A673 (cell line): ENCODE results near the gene SETD3. TPM values are rescaled to one million over a fixed set of nuclear protein-coding genes. Genes with fewer than 3 reads are reported as not detected.

ENCODE experiments used
- BruUV-seq: library from RNA; stranded (reverse); fragments of 400-500 nt; replicated peaks from 2 replicates; lab custom pipeline; 2021; lab: Mats Ljungman, UMichigan
- CTCF ChIA-PET: fragments of 300-600 bp; sonication (Branson Sonifier 250); formaldehyde crosslinking; loops from one replicate; lab custom pipeline; 2022; ENCODE audit warnings: antibody characterized with exemption; lab: Charles Lee
- POLR2A ChIA-PET: fragments of 300-600 bp; sonication (Branson Sonifier 250); formaldehyde crosslinking; loops from one replicate; lab custom pipeline; 2022; ENCODE audit warnings: antibody characterized with exemption; ENCODE audit not compliant: low non-redundant PET; lab: Charles Lee
- DNase-seq: peaks from one replicate; pipeline ENCODE4 v3.0.0-alpha.2; 2015; ENCODE audit warnings: low spot score
- H3K27ac ChIP-seq: fragments of 200-600 bp; sonication (generic); 2 replicates; pipeline ENCODE4 v1.5.1; 2016; ENCODE audit warnings: mixed run types, low read depth, mild to moderate bottlenecking, mixed read lengths, antibody characterized with exemption, low read length; ENCODE audit not compliant: poor library complexity, severe bottlenecking
- H3K27me3 ChIP-seq: fragments of 200-600 bp; sonication (generic); replicated peaks from 2 replicates; pipeline ENCODE4 v1.6.1; 2017; ENCODE audit warnings: mixed run types, low read depth, mild to moderate bottlenecking, mixed read lengths, antibody characterized with exemption, low read length; ENCODE audit not compliant: insufficient read depth, poor library complexity
- H3K36me3 ChIP-seq: fragments of 200-600 bp; sonication (generic); 2 replicates; pipeline ENCODE4 v1.6.1; 2016; ENCODE audit warnings: mixed run types, mild to moderate bottlenecking, mixed read lengths, antibody characterized with exemption, low read length; ENCODE audit not compliant: insufficient read depth, poor library complexity, severe bottlenecking
- H3K4me1 ChIP-seq: fragments of 200-600 bp; sonication (generic); 2 replicates; pipeline ENCODE4 v1.6.1; 2017; ENCODE audit warnings: mixed run types, mild to moderate bottlenecking, mixed read lengths, antibody characterized with exemption, low read length; ENCODE audit not compliant: insufficient read depth, poor library complexity, severe bottlenecking
- H3K4me3 ChIP-seq: fragments of 200-600 bp; sonication (generic); 2 replicates; pipeline ENCODE4 v1.5.1; 2016; ENCODE audit warnings: low read depth, mixed run types, mild to moderate bottlenecking, mixed read lengths, low read length; ENCODE audit not compliant: poor library complexity, severe bottlenecking
- H3K9me3 ChIP-seq: fragments of 200-600 bp; sonication (generic); 2 replicates; pipeline ENCODE4 v1.6.1; 2016; ENCODE audit warnings: mixed run types, low read depth, mild to moderate bottlenecking, mixed read lengths, antibody characterized with exemption, low read length; ENCODE audit not compliant: poor library complexity, severe bottlenecking
- EZH2 ChIP-seq: fragments of 200-600 bp; sonication (generic); IDR thresholded peaks from 2 replicates; pipeline ENCODE4 v1.6.1; 2017; ENCODE audit warnings: borderline replicate concordance, low read depth, mild to moderate bottlenecking, mixed read lengths, antibody characterized with exemption, low read length; ENCODE audit not compliant: poor library complexity, severe bottlenecking
- intact Hi-C: fragments of 100-400 bp; cut with micrococcal nuclease; formaldehyde crosslinking; loops from one replicate; pipeline ENCODE4 v1.10.0; 2022; ENCODE audit not compliant: unreplicated experiment
- total RNA-seq: library from RNA; stranded (reverse); gene quantifications from 2 replicates; pipeline ENCODE4 v1.2.3, GENCODE V29; 2021
- TF ChIP-seq, protein P1 (sequence below): fragments of 300-800, 200-600 bp; sonication (generic); conservative IDR thresholded peaks from 2 replicates; pipeline ENCODE4 v1.5.1; 2017; ENCODE audit warnings: low read depth, mild to moderate bottlenecking, antibody characterized with exemption, low read length, moderate library complexity, mixed read lengths

SETD3 gene
- total RNA-seq, 1 experiment from 2014 or later, result 46.4 TPM

DNA sequence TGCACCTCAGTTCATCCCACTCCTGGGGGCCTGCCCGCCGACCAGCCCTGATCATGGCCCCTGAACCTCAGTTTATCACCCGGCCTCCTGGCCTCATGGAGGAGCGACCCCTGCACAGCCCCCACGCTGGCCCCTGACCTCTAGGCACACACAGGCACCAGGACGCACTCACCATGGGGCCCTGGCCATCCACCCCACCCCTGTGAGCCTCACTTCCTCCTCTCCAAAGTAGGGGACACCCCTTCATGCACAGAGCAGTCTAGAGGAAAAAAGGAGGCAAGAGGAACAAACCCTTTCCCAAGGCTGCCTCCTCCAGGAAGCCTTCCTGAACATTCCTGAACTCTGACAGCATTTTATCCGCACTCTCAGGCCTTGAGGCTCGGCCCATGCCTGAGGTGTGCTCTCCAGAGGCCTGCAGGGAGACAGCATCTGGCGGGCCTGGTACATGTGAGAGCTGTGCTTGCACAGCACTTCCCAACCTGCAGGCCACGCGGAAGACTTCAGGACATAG is 40.0 kb upstream of the SETD3 start:
- no peak overlapping the region for H3K27ac ChIP-seq

DNA sequence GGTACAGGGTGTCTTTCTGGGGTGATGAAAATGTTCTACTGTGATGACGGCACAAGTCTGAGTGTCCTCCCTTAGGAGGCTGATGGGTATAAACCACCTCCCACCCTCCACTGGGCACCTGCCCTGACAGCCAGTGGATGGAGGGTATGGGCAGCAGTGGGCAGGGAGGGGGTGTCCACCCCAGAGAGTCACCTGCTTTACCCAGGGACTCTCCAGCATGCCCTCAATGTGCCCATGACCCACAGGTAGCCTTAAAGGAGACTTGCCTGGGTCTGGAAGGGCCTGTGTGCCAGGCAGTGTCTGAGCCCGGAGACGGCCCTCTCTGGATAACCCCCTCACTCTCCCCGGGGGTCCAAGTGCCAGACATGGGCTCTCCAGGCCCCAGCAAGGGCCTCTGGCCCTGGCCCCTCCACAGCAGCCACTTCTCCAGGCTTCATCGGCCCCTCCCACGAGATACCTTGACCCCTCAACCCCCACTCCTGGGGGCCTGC is 39.3 kb upstream of the SETD3 start:
- no peak for DNase-seq
- TF ChIP-seq, protein P1, sequence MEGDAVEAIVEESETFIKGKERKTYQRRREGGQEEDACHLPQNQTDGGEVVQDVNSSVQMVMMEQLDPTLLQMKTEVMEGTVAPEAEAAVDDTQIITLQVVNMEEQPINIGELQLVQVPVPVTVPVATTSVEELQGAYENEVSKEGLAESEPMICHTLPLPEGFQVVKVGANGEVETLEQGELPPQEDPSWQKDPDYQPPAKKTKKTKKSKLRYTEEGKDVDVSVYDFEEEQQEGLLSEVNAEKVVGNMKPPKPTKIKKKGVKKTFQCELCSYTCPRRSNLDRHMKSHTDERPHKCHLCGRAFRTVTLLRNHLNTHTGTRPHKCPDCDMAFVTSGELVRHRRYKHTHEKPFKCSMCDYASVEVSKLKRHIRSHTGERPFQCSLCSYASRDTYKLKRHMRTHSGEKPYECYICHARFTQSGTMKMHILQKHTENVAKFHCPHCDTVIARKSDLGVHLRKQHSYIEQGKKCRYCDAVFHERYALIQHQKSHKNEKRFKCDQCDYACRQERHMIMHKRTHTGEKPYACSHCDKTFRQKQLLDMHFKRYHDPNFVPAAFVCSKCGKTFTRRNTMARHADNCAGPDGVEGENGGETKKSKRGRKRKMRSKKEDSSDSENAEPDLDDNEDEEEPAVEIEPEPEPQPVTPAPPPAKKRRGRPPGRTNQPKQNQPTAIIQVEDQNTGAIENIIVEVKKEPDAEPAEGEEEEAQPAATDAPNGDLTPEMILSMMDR, result no peak
- no peak for TF ChIP-seq EZH2
- Histone ChIP-seq H3K4me1 (peaks cover 9% of the 10 kb centered on the region), H3K9me3 (no peaks in the 10 kb centered on the region), H3K4me3 (no peak overlapping the region), H3K36me3 (no peaks in the 10 kb centered on the region), H3K27ac (no peak overlapping the region), H3K27me3 (no peaks in the 10 kb centered on the region)
- no TSS peak for BruUV-seq
- CTCF ChIA-PET, result no interaction called here
- POLR2A ChIA-PET, result no interaction called here
- intact Hi-C loops, result loop anchor here (2.0 to 5.0 kb wide), 2 partner anchors 367 to 427 kb away; no protein-coding TSS in a partner anchor

More for the DNA sequence above, 40.0 kb upstream of the SETD3 start:
- ChIA-PET POLR2A (no interaction called here), CTCF (no interaction called here)
- Histone ChIP-seq H3K4me3 (no peak overlapping the region), H3K27me3 (no peaks in the 10 kb centered on the region), H3K4me1 (peaks cover 11% of the 10 kb centered on the region), H3K36me3 (no peaks in the 10 kb centered on the region), H3K9me3 (no peaks in the 10 kb centered on the region)
- no peak for DNase-seq
- TF ChIP-seq EZH2, result no peak
- TF ChIP-seq, protein P1, result no peak
- BruUV-seq, result no TSS peak
- intact Hi-C loops, result no loop called here

DNA sequence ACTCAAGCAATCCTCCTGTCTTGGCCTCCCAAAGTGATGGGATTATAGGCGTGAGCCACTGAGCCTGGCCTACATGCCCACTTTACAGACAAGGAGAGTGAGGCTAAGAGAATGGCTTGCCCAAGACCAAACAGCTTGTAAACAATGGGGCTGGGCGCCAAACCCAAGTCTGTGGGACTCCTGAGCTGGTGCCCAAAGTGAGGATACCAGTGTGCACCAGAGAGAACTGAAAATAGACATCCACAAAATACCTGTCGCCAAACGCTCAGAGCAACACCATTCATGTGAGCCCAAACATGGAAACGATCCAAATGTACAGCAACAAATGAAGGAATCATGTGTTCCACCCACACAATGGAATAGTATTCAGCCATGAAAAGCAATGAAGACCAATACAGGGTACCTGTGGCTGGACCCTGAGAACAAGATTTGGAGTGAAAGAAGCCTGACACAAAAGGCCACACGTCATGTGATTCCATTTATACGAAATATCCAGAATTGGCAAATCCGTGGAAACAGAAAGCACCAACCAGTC is 38.8 kb upstream of the SETD3 start:
- H3K36me3 ChIP-seq, result no peaks in the 10 kb centered on the region
- POLR2A ChIA-PET, result no interaction called here
- TF ChIP-seq, protein P1, result no peak
- no peak for TF ChIP-seq EZH2
- intact Hi-C loops, result loop anchor here (2.0 to 5.0 kb wide), 2 partner anchors 368 to 427 kb away; no protein-coding TSS in a partner anchor
- H3K4me3 ChIP-seq, result no peak overlapping the region
- CTCF ChIA-PET, result no interaction called here
- no peaks in the 10 kb centered on the region for H3K9me3 ChIP-seq
- H3K27ac ChIP-seq, result no peak overlapping the region
- no peak for DNase-seq
- H3K27me3 ChIP-seq, result no peaks in the 10 kb centered on the region
- H3K4me1 ChIP-seq, result peaks cover 4% of the 10 kb centered on the region
- BruUV-seq, result no TSS peak
